Peyer's patch (tissue), 4 donors: Measurements from ENCODE around the gene MKRN2OS. TPM values are rescaled to one million over a fixed set of nuclear protein-coding genes. Genes with fewer than 3 reads are reported as not detected.

ENCODE experiments used
- DNase-seq, 3 donors: peaks; one replicate each; pipeline ENCODE4 v3.0.0-alpha.2; 2017 to 2019
- H3K27ac ChIP-seq, 4 donors: fragments of 200-600 bp; sonication (generic); one replicate each; pipeline ENCODE4 v1.5.1; 2016 to 2019
- H3K27me3 ChIP-seq, 2 donors: fragments of 200-600 bp; sonication (generic); one replicate each; pipeline ENCODE4 v1.5.1; 2019
- H3K36me3 ChIP-seq, 3 donors: fragments of 200-600 bp; sonication (generic); one replicate each; pipeline ENCODE4 v1.5.1; 2016 to 2019
- H3K4me1 ChIP-seq, 4 donors: fragments of 200-600 bp; sonication (generic); one replicate each; pipeline ENCODE4 v1.5.1; 2016 to 2019
- H3K4me3 ChIP-seq, 4 donors: fragments of 200-600 bp; sonication (generic); 1 replicate in 3 of 4; 2 replicates in 1 of 4; pipeline ENCODE4 v1.5.1; 2016 to 2019; ENCODE audit warnings: mild to moderate bottlenecking in 1 of 4
- H3K9me3 ChIP-seq, 4 donors: fragments of 200-600 bp; sonication (generic); one replicate each; pipeline ENCODE4 v1.5.1; 2016 to 2019; ENCODE audit warnings: mild to moderate bottlenecking in 1 of 4
- POLR2A ChIP-seq, 2 donors: fragments of 450-650 bp; IDR thresholded peaks; one replicate each; pipeline ENCODE4 v1.5.1; 2017; ENCODE audit warnings: antibody characterized with exemption in 2 of 2, mild to moderate bottlenecking in 2 of 2, moderate library complexity in 2 of 2
- total RNA-seq, 4 donors: library from RNA; depleted of rRNA; stranded (reverse); fragments of >200 nt; gene quantifications; one replicate each; pipeline ENCODE4 v1.1.0, GENCODE V29; 2016
- TF ChIP-seq, protein P1 (sequence below), 6 experiments: fragments of 450-650 bp in 4 of 6; fragments of 200-600 bp in 2 of 6; sonication (generic) in 1 of 6; IDR thresholded peaks; one replicate each; pipeline ENCODE4 v1.5.1; 2017 to 2019; ENCODE audit warnings: antibody characterized with exemption in 6 of 6, mild to moderate bottlenecking in 3 of 6, moderate library complexity in 1 of 6

Gene MKRN2OS
- total RNA-seq, 4 donors from 2014 or later = 6.6 to 17.2 (median 9.6) TPM

DNA sequence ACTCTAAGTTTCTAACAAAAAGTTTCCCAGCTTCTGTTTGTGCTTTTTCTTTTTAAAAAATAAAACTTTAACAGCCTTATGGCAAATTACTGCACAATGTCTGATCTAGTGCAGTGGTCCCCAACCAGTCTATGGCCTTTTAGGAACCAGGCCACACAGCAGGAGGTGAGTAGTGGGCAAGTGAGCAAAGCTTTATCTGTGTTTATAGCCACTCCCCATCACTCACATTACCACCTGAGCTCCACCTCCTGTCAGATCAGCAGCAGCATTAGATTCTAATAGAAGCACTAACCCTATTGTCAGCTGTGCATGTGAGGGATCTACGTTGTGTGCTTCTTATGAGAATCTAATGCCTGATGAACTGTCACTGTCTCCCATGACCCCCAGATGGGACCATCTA is 17.2 kb upstream of the MKRN2OS start:
- Histone ChIP-seq H3K36me3 (no peaks in the 10 kb centered on the region), H3K4me3 (no peak overlapping the region), H3K27ac (no peak overlapping the region), H3K4me1 (peaks cover 0 to 35% (median 0%) of the 10 kb centered on the region in 4 donors), H3K9me3 (peaks cover 0 to 9% (median 0%) of the 10 kb centered on the region in 4 donors), H3K27me3 (no peaks in the 10 kb centered on the region)
- TF ChIP-seq, protein P1, sequence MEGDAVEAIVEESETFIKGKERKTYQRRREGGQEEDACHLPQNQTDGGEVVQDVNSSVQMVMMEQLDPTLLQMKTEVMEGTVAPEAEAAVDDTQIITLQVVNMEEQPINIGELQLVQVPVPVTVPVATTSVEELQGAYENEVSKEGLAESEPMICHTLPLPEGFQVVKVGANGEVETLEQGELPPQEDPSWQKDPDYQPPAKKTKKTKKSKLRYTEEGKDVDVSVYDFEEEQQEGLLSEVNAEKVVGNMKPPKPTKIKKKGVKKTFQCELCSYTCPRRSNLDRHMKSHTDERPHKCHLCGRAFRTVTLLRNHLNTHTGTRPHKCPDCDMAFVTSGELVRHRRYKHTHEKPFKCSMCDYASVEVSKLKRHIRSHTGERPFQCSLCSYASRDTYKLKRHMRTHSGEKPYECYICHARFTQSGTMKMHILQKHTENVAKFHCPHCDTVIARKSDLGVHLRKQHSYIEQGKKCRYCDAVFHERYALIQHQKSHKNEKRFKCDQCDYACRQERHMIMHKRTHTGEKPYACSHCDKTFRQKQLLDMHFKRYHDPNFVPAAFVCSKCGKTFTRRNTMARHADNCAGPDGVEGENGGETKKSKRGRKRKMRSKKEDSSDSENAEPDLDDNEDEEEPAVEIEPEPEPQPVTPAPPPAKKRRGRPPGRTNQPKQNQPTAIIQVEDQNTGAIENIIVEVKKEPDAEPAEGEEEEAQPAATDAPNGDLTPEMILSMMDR (IDR thresholded peaks at IDR 0.05) = no peak
- no peak for TF ChIP-seq POLR2A (IDR thresholded peaks at IDR 0.05)
- no peak for DNase-seq

- no peak for TF ChIP-seq POLR2A (IDR thresholded peaks at IDR 0.05)
- TF ChIP-seq, protein P1 (IDR thresholded peaks at IDR 0.05) = no peak
Measured at GRCh38 chr3:12561397-12561796, 16.1 kb upstream of the MKRN2OS start.

DNA sequence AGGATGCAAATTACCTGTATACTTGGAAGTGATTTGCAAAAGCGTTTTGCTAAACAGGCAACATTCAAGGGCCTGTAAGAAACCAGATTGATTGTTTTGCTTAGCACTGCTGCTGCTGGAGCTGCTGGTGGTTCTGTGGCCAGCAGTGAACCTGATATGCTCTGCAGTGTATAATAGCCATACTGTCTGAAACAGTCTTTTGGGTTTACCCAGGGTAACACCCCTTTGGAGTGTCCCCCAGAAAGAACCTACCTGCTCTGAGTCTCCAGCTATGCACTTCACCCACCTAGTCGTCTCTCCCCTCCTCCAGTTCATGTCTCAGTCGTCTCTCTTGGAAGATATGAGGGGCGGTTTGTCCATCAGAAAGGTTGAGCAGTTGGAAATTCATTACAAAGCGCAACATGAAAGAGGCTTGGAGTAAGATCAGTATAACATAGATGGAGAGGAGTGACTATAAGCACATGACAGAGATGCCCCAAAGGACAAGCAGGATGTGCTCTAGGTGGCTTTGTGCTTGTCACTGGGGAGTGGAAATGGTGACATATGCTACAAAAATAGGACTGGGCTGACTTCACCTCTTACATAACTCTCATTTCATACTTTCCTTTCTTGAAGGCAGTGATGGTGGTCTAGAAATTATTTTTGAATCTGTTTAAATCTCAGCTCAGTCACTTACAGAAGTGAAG is 15.3 kb upstream of the MKRN2OS start:
- no peak for TF ChIP-seq POLR2A (IDR thresholded peaks at IDR 0.05)
- TF ChIP-seq, protein P1 (IDR thresholded peaks at IDR 0.05) = no peak
- peaks cover 0 to 43% (median 2%) of the 10 kb centered on the region in 4 donors for H3K4me1 ChIP-seq

More at GRCh38 chr3:12561397-12561796, 16.1 kb upstream of the MKRN2OS start:
- DNase-seq = no peak
- no peak overlapping the region for H3K4me3 ChIP-seq
- H3K27me3 ChIP-seq = no peaks in the 10 kb centered on the region
- H3K27ac ChIP-seq = no peak overlapping the region
- peaks cover 0 to 9% (median 0%) of the 10 kb centered on the region in 4 donors for H3K9me3 ChIP-seq
- peaks cover 0 to 36% (median 0%) of the 10 kb centered on the region in 4 donors for H3K4me1 ChIP-seq
- no peaks in the 10 kb centered on the region for H3K36me3 ChIP-seq

DNA sequence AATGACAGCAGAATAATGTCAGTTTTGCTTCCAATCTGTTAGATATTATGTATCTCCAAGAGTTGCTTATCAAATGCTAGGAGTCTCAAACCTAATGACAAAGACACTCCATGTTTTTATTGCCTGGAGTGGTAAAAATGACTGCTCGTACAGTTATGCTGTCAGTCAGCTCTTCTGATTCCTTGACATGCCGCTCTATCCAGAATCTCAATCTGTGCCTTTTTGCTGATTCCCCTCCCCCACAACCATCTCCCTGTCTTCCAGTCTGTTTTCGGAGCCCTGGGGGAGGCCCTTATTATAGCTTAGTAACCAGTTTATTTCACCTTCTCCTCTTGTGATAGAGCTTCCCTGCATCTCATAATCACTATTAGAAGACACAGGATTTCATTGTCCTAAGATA is 14.2 kb upstream of the MKRN2OS start:
- H3K27me3 ChIP-seq = no peaks in the 10 kb centered on the region
- DNase-seq = no peak
- TF ChIP-seq, protein P1 (IDR thresholded peaks at IDR 0.05) = no peak
- TF ChIP-seq POLR2A (IDR thresholded peaks at IDR 0.05) = no peak
- no peaks in the 10 kb centered on the region for H3K36me3 ChIP-seq
- H3K4me3 ChIP-seq = no peak overlapping the region
- no peak overlapping the region for H3K27ac ChIP-seq
- H3K9me3 ChIP-seq = no peaks in the 10 kb centered on the region
- H3K4me1 ChIP-seq = peaks cover 0 to 44% (median 2%) of the 10 kb centered on the region in 4 donors

More for the DNA sequence above, 15.3 kb upstream of the MKRN2OS start:
- no peak for DNase-seq
- no peak overlapping the region for H3K4me3 ChIP-seq
- no peak overlapping the region for H3K27ac ChIP-seq
- H3K36me3 ChIP-seq = no peaks in the 10 kb centered on the region
- no peaks in the 10 kb centered on the region for H3K27me3 ChIP-seq
- H3K9me3 ChIP-seq = peaks cover 0 to 2% (median 0%) of the 10 kb centered on the region in 4 donors

GRCh38 chr3:12558706-12559105 is 13.4 kb upstream of the MKRN2OS start:
- H3K4me1 ChIP-seq = peaks cover 0 to 48% (median 2%) of the 10 kb centered on the region in 4 donors
- H3K27me3 ChIP-seq = no peaks in the 10 kb centered on the region
- no peaks in the 10 kb centered on the region for H3K9me3 ChIP-seq
- no peak overlapping the region for H3K27ac ChIP-seq
- no peak for TF ChIP-seq POLR2A (IDR thresholded peaks at IDR 0.05)
- TF ChIP-seq, protein P1 (IDR thresholded peaks at IDR 0.05) = peak in 1 of 6 experiments; percentile 5
- DNase-seq = no peak
- no peaks in the 10 kb centered on the region for H3K36me3 ChIP-seq
- peak overlapping the region in 2 of 4 donors; percentile 71 to 75 for H3K4me3 ChIP-seq
